ENCODE measurements around the gene DOCK11.
"Not testable (repeated sequence)": the region's sequence is repeated elsewhere in the genome, so short reads cannot be mapped to it uniquely, and the experiment has no call there.

DNA sequence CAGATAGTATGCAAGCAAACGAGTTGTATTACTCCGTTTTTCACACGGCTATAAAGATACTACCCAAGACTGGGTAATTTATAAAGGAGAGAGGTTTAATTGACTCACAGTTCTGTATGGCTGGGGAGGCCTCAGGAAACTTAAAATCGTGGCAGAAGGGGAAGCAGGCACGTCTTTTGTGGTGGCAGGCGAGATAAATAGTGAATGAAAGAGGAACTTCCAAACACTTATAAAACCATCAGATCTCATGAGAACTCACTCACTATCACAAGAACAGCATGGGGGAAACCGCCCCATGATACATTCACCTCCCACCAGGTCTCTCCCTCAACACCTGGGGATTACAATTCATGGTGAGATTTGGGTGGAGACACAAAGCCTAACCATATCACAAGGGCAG, 90.6 kb downstream of the DOCK11 start:
- not testable (repeated sequence) for TF ChIP-seq POLR2A, CTCF (IDR thresholded peaks at IDR 0.05)
